ENCODE results near the gene PPFIA3. TPM values are rescaled to one million over a fixed set of nuclear protein-coding genes. Genes with fewer than 3 reads are reported as not detected.
A peak's percentile ranks its signal among the peaks of the same experiment; 100 is the strongest.

The PPFIA3 gene
- polyA plus RNA-seq, 12 donors = 4.0 to 38.2 (median 5.9) TPM; not detected in 1

DNA sequence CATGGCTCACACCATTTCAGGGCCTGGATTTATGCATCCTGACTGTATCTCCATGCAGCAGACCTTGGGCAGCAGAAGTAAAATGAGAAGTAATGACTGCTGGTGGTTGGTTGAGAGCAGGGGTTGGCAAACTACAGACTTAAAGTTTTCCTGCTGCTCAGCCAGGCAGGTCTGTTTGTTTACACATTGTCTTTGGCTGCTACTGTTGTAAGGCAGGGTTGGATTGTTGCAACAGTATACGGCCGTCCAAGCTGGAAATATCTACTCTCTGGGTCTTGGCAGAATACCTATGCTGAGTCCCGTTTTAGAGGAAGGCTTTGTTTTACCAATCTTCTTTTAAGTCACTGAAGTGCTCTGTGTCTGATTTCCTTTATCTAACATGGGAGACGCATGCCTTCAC lies 20.5 kb upstream of the PPFIA3 start:
- DNase-seq = no peak

GRCh38 chr19:49101160-49101559 lies 18.2 kb upstream of the PPFIA3 start:
- DNase-seq = no peak

GRCh38 chr19:49102303-49102702 lies 17.0 kb upstream of the PPFIA3 start:
- DNase-seq = no peak

GRCh38 chr19:49103331-49104085 lies 15.8 kb upstream of the PPFIA3 start:
- DNase-seq = no peak

GRCh38 chr19:49104229-49104864 lies 15.0 kb upstream of the PPFIA3 start:
- peak; percentile 38 for DNase-seq

GRCh38 chr19:49106648-49107135 lies 12.7 kb upstream of the PPFIA3 start:
- no peak for DNase-seq

- DNase-seq = no peak
These were observed 11.5 kb upstream of the PPFIA3 start for GRCh38 chr19:49107625-49108459.

DNA sequence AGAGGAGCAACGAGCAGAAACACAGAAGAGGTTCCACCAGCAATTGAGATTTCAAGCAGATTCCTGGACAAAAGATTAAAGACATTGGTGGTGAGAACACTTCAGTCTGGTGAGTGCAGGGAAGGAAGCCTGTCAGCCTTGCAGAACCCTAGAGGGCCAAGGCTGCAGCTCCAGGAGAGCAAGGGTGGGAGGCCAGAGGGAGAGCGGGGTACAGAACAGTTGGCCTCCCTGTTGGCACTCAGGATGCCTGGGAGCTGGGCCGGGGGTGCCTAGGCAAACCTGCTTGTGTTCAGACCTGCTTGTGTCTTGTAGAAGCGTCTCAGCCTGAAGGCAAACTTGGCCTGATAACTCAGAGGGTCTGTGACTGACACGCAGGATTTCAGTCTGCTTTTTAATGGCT lies 10.3 kb upstream of the PPFIA3 start:
- no peak for DNase-seq

GRCh38 chr19:49109569-49110233 lies 9.6 kb upstream of the PPFIA3 start:
- DNase-seq = no peak

GRCh38 chr19:49110567-49110966 lies 8.8 kb upstream of the PPFIA3 start:
- no peak for DNase-seq

GRCh38 chr19:49111218-49111998 lies 7.9 kb upstream of the PPFIA3 start:
- no peak for DNase-seq

GRCh38 chr19:49113762-49114629 lies 5.3 kb upstream of the PPFIA3 start, which contains the start of gene LIN7B:
Gene LIN7B, plus strand, starts transcription at chr19:49114370. Its CDS starts 35 bp downstream, at chr19:49114405.
- peak; percentile 39 for DNase-seq

DNA sequence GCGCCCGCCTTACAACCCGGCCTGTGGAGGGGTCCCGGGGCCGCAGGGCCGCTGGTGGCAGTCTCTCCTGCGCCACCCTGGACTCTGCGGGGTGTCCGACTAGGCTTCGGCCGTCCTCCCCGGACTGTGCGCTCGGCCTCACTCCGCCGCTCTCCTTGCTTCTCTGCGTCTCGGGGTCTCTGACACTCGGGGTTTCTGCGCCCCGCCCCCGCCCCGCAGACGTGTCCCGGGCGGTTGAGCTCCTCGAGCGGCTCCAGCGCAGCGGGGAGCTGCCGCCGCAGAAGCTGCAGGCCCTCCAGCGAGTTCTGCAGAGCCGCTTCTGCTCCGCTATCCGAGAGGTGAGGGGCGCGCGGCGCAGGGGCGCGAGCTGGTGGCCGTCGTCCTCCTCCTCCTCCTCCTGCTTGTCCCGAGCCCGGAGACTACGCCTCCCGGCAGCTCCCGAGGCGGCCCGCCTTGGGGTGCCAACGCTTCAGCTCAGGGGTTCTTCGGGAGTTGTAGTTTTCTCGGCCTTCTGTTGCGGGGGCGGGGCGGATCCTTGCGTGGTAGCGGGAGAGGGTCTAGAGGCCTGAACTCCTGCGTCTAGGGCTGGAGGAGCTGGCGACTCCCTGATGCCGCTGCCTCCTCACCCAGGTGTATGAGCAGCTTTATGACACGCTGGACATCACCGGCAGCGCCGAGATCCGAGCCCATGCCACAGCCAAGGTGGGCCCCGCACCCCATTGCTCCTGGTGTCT lies 4.5 kb upstream of the PPFIA3 start:
- DNase-seq = peak; percentile 59

- DNase-seq = no peak
These were observed 2.8 kb upstream of the PPFIA3 start for GRCh38 chr19:49116544-49116943.

- DNase-seq = no peak
These were observed 1.4 kb upstream of the PPFIA3 start for GRCh38 chr19:49117677-49118564.

- DNase-seq = peak; percentile 94
These were observed 556 bp upstream of the PPFIA3 start, which contains the start of gene C19orf73 for GRCh38 chr19:49118565-49119410. Gene C19orf73, minus strand, starts transcription at chr19:49119143. Its CDS starts 121 bp downstream, at chr19:49119022.

- no peak for DNase-seq
These were observed 960 bp downstream of the PPFIA3 start for GRCh38 chr19:49120325-49120683.

Data from muscle of arm (tissue), 12 donors.